GM19372 (cell line): Measurements from ENCODE around the gene HMCN1.

Source experiments
- ATAC-seq: cut with Tn5 transposase; IDR thresholded peaks from one replicate; pipeline ENCODE4 v1.9.1; 2021; ENCODE audit warnings: mild to moderate bottlenecking, low read depth, moderate library complexity; ENCODE audit not compliant: unreplicated experiment

Gene HMCN1

DNA sequence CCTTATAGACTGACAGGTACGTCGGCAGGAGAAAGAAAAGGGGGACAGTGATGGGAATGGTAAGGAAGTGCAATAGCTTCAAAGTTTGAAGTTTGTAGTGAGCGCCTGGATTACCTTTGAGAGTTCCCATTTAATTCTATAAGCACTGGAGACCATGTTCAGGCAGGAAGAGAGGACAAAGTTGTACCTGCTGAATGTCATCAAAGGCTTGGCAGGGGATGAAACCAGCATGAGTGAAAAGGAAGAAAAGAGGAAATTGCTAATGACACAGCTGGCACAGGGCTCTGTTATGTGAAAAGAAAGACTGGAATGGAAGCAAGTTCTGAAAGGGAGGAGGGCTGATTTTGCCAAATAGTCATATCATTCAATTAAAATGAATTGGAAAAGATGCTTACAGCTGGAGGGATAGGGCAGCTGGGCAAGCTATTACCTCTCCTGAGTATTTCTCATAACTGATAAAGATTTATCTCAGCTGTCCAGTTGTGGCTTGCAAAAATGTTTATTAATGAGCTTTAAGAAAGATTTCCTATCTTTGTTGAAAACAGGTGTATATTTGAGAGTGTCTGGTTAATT lies 109.2 kb downstream of the HMCN1 start:
- no peak for ATAC-seq

DNA sequence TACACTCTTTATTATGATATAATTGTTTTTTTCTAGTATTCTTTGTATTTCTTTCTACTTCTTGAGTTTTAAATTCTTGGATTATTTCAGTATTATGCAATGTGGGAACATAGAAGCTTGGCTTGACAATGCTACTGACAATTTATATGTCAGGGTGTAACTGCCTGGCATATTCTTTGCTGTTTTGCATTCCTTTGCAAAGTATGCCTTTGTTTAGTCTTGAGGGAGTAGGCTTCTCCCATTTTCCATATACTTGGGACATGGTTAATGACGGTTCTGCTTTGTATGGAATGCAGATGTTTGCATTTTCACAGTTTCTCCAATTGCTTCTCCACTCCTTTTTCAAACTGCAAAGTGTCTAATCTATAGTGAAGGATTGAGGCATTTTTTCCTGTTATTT lies 109.8 kb downstream of the HMCN1 start:
- no peak for ATAC-seq

DNA sequence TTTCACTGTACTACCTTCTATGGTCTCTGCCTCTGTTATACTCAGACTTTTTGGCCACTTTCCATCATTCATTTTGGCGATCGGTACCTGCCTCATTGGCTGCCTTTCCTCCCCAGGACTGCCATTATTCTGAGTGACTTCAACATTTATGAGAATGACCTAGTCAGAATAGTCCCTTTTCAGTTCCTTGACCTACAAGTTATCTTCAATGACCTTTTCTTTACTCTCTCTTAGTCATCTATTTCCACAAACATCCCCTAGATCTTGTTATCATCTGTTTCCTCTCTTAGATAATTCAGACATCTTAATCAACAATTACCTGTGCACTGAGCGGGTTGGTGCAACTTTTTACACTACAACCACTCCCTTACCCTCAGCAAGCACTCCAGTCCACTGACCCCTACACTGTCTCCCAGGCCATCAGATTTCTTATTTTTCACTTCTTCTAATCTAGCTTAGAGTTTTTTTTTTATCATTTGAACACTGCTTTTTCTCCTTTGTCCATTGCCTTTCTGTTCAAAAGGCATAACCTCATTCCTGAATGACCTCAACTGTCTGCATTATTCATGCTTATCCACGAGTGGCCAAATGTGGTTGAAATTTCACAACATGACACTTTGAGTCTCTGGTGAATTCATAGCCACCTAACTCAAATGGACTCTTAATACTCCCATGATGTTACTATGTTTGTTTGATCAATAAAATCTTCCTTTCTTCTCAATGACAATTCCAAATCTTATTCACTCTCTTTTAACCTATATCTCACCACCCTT lies 112.7 kb downstream of the HMCN1 start:
- no peak for ATAC-seq

DNA sequence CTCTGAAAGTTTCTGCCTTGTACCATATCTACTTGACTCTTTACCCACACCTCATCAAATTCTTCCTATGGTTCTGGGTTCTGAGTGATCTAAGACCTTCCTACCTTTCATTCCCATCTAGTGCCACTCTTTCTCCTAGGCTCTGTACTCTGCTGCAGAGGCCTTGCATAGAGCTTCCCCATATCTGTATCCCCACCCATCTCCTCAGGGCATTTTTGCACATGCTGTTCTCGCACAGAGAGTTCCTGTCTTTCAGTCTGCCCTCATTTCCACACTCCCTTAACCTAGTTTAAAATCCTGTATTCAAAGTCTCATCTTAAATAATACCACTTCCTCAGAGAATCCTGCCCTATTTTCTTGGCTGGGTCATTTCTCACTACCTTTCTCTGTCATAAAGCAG lies 114.8 kb downstream of the HMCN1 start:
- ATAC-seq: no peak

DNA sequence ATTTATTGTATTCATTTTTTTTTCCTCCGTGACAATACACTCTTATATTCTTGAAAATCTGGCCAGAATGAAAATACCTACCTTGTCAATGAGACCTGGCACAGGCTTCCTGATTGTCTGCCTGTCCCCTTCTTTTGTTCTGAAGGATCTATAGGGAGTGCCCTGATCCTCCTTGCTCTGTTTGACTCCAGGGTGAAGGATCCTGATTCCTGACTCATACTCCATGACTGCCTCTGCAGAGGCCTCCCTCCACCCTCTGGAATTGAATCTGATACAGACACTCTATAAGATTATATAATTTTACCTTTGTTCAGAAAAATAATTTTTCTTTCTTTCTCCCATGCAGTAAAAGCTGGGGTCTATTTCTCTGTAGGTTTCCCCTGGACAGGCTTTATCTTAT lies 116.2 kb downstream of the HMCN1 start:
- no peak for ATAC-seq

DNA sequence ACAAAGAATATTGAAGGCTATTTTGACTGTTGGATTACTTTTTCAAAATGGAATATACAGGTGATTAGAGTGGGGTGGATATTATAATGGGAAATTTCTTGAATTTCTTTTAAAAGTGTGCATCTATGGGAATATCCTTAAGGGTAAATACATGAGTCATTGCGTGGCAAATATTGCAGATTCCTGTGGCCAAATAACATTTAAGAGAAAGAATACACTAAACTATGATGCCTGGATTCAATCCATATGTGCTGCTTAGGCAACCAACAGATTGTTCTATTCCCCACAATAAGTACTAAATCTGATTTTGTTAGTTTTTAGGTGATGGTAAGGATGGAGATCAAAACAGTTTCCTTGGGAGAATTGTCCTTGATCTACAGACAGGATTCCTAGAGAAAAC lies 119.5 kb downstream of the HMCN1 start:
- no peak for ATAC-seq

DNA sequence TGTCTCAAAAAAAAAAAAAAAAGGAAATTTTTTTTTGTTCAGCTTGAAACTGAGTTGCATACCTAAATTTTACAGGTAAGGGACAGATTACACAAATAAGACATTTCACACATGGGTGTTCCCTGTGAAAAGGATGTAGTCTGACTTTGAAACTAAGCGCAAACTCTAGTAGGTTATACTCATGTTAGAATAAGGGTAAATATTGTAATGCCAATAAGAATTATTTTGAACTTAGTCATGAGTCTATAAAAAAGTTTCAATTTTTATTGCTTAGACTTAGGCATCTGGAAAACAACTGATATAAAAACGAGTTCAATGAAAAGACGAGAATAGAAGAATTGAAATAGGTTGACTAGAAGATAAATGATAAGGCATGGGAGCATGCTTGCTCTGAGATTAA lies 122.3 kb downstream of the HMCN1 start:
- ATAC-seq: no peak

DNA sequence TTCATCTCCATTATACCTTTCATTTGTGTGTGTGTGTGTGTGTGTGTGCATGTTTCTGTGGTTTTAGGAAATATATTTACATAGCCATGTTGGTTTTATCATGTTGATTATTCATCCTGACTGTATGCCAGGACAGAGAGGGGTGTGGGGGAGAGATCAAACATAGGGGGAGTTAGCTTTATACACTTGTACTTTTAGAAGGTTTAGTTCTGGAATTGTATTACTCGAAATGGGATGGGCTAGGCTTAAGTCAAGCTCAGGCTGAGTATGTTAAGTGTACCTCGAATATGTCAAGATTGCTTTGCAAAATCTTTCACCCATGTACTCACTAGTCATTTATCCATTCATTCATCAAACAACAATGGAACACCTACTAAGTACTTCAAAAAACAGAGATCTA lies 123.3 kb downstream of the HMCN1 start:
- ATAC-seq: no peak

DNA sequence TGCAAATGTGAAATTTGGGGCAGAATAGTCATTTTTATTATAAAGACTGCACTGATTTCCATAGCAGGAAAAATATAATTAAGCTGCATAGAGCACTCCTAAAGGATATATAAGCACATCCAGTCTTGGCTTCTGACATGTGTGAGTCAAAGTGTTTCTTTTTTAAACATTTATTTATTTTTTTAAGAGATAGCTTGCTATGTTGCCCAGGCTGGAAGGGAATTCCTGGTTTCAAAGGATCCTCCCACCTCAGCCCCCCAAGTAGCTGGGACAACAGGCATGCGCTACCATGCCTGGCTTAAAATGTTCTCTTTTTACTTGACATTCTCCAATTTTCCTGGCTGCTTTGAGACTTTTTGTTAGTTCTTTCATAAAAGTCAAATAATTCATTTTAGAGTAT lies 126.1 kb downstream of the HMCN1 start:
- ATAC-seq: no peak

DNA sequence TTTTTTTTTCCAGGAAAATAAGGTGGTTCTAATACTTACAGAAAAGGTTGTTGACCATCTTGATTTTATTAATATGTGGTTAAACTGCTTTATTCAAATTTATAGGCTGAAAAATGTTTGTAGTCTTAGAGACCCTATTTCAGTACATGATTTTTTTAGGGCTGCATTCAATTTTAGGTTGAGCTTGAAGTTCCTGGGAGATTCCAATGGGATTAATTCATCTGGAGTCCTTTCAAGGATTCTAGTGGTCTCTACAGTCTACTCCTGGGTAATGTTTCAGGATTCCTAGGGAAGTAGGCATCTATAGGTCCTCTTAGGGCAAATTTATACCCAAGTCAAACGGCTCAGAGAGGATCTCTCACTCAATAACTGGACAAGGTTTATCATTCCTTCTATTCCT lies 126.7 kb downstream of the HMCN1 start:
- ATAC-seq: no peak

DNA sequence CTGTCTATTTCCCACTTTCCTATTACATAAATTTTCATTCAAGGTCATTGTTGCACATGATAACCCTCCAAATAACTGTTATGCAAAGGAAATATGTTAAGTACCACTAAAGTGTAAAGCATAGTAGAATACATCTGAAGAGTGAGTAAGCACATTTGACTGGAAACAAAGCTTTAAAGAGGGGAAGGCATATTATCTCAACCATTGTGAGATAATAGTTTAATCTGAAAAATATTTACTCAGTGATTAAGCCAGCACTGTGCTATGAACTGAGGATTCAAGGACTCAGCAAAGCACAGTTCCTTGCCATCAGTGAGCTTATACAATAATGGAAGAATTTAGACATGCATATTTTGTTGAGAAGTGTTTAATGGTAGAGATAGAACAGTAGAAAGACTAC lies 127.4 kb downstream of the HMCN1 start:
- ATAC-seq: no peak

DNA sequence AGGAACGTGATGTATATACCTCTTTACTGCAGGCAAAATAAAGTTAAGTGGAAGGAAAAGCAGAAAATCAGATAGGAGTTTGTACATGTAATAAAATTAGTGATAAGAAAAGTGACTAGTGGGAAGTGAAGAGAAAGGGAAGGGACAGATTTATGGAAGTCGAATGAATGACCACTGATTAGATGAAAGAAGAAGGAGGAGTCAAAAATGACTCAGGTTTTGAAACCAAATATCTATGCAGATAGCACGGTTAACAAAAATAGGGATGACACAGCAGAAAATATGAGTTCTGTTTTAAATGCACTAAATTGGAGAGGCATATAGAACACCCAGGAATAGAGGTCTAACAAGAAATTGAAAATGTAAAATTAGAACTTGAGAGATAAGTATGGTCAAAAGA lies 128.0 kb downstream of the HMCN1 start:
- no peak for ATAC-seq

DNA sequence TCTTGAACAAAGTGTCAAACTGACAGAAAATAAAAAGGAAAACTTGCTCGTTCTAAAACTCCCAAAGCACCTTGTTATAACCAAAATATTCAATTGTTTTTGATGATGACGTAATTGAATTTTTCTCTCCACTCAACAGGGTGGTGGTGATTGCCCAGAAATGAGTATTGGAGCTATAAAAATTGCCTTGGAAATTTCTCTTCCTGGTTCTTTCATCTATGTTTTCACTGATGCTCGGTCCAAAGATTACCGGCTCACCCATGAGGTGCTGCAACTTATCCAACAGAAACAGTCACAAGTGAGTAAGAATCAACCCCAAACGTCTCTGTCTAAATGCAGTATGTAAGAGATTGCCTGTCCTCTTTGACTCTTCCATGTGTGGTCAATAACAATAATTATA lies 130.1 kb downstream of the HMCN1 start:
- no peak for ATAC-seq

DNA sequence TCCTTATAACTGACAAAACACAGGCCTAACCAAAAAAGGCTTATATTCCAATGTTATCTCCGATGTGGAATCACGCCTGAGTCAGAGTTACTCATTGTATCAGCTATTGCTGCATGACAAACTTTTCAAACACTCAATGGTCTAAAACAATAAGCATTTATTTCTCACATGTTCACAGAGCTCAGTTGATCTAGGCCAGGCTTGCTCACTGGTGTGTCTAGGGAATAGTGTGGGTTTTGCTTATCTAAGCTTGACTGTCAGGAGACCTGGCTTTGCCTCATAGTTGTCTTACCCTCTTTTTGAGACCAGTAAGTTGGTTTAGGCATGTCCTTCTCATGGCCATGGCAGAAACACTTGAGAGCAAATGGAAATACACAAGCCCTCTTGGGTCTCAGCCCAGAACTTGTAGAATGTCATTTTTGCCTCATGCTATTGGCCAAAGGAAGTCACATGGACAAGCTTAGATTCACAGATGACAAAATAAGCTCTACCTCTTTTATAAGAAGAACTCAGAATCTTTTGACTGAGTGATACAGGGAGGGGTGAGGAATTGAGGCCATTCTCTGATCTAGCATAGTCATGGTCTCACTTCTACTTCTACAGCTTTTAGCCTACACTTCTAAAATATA lies 130.8 kb downstream of the HMCN1 start:
- no peak for ATAC-seq

DNA sequence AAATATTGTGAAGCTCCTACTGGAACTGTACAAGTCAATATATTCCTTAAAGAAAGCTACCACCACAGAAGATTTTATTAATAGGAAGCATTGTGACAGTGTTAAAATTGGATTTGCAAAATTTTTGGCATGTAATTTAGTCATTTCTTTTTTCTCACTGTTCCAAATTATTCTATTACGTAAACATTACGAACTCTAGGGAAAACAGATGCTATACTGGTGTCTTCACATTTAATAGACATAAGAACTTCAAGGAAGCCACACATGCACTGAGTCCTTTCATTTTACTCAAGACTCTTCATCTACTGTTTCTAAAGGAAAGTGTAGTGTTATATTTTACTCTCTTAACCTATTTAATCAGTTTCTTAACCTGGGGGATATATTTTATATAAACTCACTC lies 135.4 kb downstream of the HMCN1 start:
- no peak for ATAC-seq

DNA sequence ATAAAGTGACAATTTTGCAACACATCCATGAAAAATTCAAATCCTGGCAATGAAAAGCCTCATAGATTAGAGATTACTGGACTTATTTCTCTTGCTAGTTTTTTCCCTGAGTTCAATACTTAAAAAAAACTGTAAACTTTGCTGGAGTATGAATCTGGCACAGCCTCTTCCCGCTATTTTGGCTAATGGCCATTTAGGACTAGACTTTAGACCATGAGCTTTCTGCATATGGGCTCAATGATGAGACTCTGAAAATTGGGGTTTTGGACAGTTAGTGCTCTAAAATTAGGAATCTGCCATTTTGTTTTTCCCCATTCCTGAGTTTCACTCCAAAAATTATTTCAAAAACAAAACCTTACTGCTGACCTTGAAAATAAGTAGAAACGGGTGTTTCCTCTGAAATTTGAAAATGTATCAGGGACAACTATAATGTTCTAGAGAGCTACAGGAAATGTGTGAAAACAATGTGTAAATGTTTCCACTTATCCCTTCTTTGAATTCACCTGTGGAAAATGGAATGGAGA lies 137.5 kb downstream of the HMCN1 start:
- ATAC-seq: no peak

DNA sequence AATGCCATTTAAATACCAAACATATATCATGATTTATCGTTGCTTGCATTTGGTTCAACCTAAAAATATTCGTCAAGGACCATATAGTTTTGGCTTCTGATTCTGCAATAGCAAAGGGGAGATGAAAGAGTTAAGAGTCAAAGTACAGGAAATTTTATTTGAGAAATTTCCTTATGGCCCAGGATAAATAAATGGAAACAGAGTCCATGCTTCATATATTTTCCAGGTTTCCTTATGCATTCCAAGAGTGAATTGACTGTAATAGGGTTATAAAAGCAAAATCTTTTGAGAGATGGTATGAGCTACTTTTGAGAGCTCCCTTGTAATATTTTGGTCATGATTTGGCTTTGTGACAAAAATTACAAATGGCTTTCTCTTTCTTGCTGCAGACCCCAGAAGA lies 140.1 kb downstream of the HMCN1 start:
- no peak for ATAC-seq

DNA sequence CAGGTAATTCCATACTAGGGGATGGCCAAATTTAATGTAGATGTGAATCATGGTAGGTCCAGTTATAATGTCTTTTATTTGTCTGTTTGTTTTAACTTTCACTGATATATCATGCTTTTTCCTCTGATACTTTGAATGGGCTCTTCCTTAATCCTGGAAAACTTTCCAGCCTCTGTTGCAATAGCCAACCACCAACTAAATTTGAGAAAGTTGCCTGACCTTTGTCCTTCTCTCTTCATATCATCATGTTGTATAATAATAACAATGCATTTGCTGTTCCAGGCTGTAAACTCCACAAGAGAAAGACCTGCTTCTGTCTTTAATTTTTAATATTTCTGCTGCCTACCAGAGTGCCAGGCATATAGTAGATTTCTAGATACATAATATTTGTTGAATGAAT lies 146.1 kb downstream of the HMCN1 start:
- no peak for ATAC-seq

DNA sequence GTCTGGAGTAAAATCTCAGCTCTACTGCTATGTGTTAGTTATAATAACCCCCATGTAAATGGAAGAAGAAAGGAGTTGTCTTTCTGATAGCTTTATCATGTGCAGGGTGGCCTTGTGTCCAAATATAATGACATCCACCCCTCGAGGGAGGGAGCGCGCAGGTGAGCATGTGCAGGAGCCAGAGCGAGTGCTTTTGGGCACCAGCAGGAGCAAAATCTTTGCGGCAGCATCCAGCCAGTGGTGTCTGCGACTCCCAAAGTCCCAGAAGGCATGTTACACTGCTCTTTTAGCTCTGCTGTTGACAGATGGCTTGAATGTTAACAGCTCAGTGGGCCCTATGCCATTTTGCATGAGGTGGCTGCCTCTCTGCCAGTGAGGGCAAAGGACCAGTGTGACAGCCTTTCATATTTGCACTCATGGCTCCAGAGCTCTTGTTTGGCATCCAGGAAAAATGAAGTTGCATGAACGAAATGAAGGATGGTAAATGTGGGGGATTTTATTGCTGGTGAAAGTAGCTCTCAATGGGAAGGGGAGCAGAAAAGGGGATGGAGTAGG lies 146.7 kb downstream of the HMCN1 start:
- ATAC-seq: no peak

DNA sequence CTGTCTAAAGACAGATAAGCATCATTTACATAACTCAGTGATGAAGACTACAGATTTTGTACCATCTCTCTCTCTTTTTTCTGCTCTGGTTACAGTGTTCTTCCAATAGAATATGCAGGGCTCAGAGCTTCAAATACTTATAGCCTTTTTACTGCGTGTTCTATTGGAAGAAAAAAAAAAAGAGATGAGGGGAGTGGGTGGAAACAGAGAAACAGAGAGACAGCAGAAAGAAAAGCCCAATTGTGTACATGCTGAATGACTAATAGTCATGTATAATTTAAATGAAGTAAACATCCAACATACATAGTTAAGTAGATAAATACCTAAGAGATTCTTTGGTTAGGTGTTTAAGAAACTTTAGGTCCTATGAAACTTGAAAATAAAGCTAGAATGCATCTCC lies 151.9 kb downstream of the HMCN1 start:
- no peak for ATAC-seq

DNA sequence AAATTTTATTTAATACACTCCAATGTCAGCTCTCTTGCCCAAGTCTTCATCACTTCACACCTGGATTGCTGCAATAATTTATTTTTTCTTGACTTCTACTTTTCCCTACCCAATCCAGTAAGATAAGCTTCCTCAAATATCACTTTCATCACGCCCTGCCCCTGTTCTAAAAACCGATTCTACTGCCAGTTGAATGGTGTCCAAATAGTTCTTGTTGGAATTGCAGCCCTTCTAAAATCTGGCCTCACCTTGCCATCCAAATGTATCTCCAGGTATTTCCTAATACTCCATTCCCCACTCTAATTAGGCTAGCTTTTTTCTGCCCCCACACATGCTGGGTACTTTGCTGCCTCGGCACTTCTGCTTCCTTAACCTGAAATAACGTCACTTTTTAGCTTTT lies 152.5 kb downstream of the HMCN1 start:
- ATAC-seq: no peak
